Endothelial cell of umbilical vein (primary cell): Measurements from ENCODE around the gene UGT1A3. TPM values are rescaled to one million over a fixed set of nuclear protein-coding genes. Genes with fewer than 3 reads are reported as not detected.
"Not testable (repeated sequence)": the region's sequence is repeated elsewhere in the genome, so short reads cannot be mapped to it uniquely, and the experiment has no call there.

Experiments used
- BruUV-seq: library from RNA; stranded (reverse); fragments of 400-500 nt; replicated peaks from 2 replicates; lab custom pipeline; 2021; lab: Mats Ljungman, UMichigan
- CTCF ChIA-PET: fragments of 300-600, 350-600 bp; sonication (Branson Sonifier 250); formaldehyde crosslinking; loops from one replicate; lab custom pipeline; 2021; ENCODE audit warnings: antibody characterized with exemption, inconsistent platforms; lab: Charles Lee
- POLR2A ChIA-PET: fragments of 300-600, 350-600 bp; sonication (Branson Sonifier 250); formaldehyde crosslinking; loops from one replicate; lab custom pipeline; 2021; ENCODE audit warnings: antibody characterized with exemption, inconsistent platforms; lab: Charles Lee
- DNase-seq: peaks from one replicate; pipeline ENCODE4 v3.0.0-alpha.2; 2011; ENCODE audit warnings: low read depth, low spot score
- FAIRE-seq: peaks from 2 replicates; lab custom pipeline; 2011; peaks lifted over from hg19 to GRCh38; lab: Jason Lieb, UNC
- H2AFZ ChIP-seq: 2 replicates; pipeline ENCODE4 v1.6.0; 2012; ENCODE audit warnings: low read depth, low read length, control low read depth, inconsistent platforms
- H3K27ac ChIP-seq: 2 replicates; pipeline ENCODE4 v1.5.1; 2011; ENCODE audit warnings: low read depth, mild to moderate bottlenecking, control low read depth, low read length, moderate library complexity; ENCODE audit not compliant: insufficient read depth
- H3K27me3 ChIP-seq, 2 experiments: 2 replicates each; pipeline versions ENCODE4 v1.6.0 to v1.6.1; 2011; ENCODE audit warnings: low read length in 2 of 2, mixed read lengths in 1 of 2; ENCODE audit not compliant: control insufficient read depth in 2 of 2, insufficient read depth in 2 of 2
- H3K36me3 ChIP-seq, 2 experiments: 2 replicates in 1 of 2; 3 replicates in 1 of 2; pipeline ENCODE4 v1.5.1; 2011; ENCODE audit warnings: low read length in 2 of 2, mild to moderate bottlenecking in 1 of 2, moderate library complexity in 1 of 2; ENCODE audit not compliant: control insufficient read depth in 2 of 2, insufficient read depth in 2 of 2; ENCODE audit errors: extremely low read depth in 1 of 2
- H3K4me1 ChIP-seq: 3 replicates; pipeline ENCODE4 v1.5.1; 2011; ENCODE audit warnings: mild to moderate bottlenecking, low read length; ENCODE audit not compliant: control insufficient read depth, insufficient read depth; ENCODE audit errors: extremely low read depth
- H3K4me2 ChIP-seq: 2 replicates; pipeline ENCODE4 v1.6.1; 2011; ENCODE audit warnings: low read length, control low read depth, mixed read lengths; ENCODE audit not compliant: insufficient read depth
- H3K4me3 ChIP-seq, 3 experiments: fragments of 200-600 bp in 1 of 3; sonication (generic), shearing (Covaris generic) in 1 of 3; replicated peaks in 1 of 3; 2 replicates each; pipeline ENCODE4 v1.5.1; 2011 to 2016; ENCODE audit warnings: control low read depth in 3 of 3, low read length in 3 of 3, mild to moderate bottlenecking in 2 of 3, inconsistent platforms in 1 of 3, low read depth in 1 of 3, moderate library complexity in 1 of 3; ENCODE audit not compliant: insufficient read depth in 1 of 3
- H3K79me2 ChIP-seq: 2 replicates; pipeline ENCODE4 v1.6.0; 2012; ENCODE audit warnings: low read length, inconsistent platforms; ENCODE audit not compliant: control insufficient read depth, insufficient read depth
- H3K9ac ChIP-seq: replicated peaks from 2 replicates; pipeline ENCODE3; 2011; ENCODE audit warnings: low read length, control low read depth; ENCODE audit not compliant: insufficient read depth; ENCODE audit errors: extremely low read depth
- H3K9me1 ChIP-seq: replicated peaks from 3 replicates; pipeline ENCODE4 v1.6.0; 2011; ENCODE audit warnings: mild to moderate bottlenecking, low read length; ENCODE audit not compliant: control insufficient read depth, insufficient read depth; ENCODE audit errors: extremely low read depth
- H3K9me3 ChIP-seq: replicated peaks from 2 replicates; pipeline ENCODE4 v1.5.1; 2012; ENCODE audit warnings: low read length, inconsistent platforms; ENCODE audit not compliant: control insufficient read depth, insufficient read depth
- H4K20me1 ChIP-seq: replicated peaks from 2 replicates; pipeline ENCODE3; 2011; ENCODE audit warnings: mild to moderate bottlenecking, low read length; ENCODE audit not compliant: control insufficient read depth, insufficient read depth; ENCODE audit errors: extremely low read depth
- CTCF ChIP-seq, 2 donors: IDR thresholded peaks; 1 replicate in 1 of 2; 2 replicates in 1 of 2; pipeline ENCODE4 v1.5.1; 2011; ENCODE audit warnings: low read length in 2 of 2, mild to moderate bottlenecking in 2 of 2, moderate library complexity in 2 of 2, control low read depth in 1 of 2, inconsistent platforms in 1 of 2, low read depth in 1 of 2; ENCODE audit not compliant: insufficient read depth in 1 of 2; ENCODE audit errors: extremely low read depth in 1 of 2
- EZH2 ChIP-seq: IDR thresholded peaks from 2 replicates; pipeline ENCODE4 v1.6.1; 2012; ENCODE audit warnings: borderline replicate concordance, low read depth, mild to moderate bottlenecking, moderate library complexity, low read length, inconsistent platforms; ENCODE audit not compliant: severe bottlenecking
- FOS ChIP-seq: IDR thresholded peaks from 2 replicates; pipeline ENCODE4 v1.6.1; 2011; ENCODE audit warnings: mild to moderate bottlenecking, low read length, moderate library complexity, borderline replicate concordance; ENCODE audit not compliant: insufficient read depth
- GATA2 ChIP-seq: IDR thresholded peaks from 2 replicates; pipeline ENCODE4 v1.7.0; 2011; ENCODE audit warnings: low read depth, mild to moderate bottlenecking, moderate library complexity, mixed read lengths, low read length; ENCODE audit not compliant: insufficient read length, insufficient read depth
- JUN ChIP-seq: IDR thresholded peaks from 2 replicates; pipeline ENCODE4 v1.6.1; 2011; ENCODE audit warnings: borderline replicate concordance, low read depth; ENCODE audit not compliant: insufficient read length, insufficient read depth
- MYC ChIP-seq: IDR thresholded peaks from one replicate; pipeline ENCODE4 v1.6.1; 2011; ENCODE audit warnings: mild to moderate bottlenecking, low read depth, low read length
- POLR2A ChIP-seq: IDR thresholded peaks from 2 replicates; pipeline ENCODE4 v1.6.1; 2012; ENCODE audit warnings: low read depth, mild to moderate bottlenecking, control low read depth, low read length
- POLR2AphosphoS5 ChIP-seq: IDR thresholded peaks from 2 replicates; pipeline ENCODE4 v1.6.1; 2012; ENCODE audit warnings: low read depth, mild to moderate bottlenecking, control low read depth, low read length, moderate library complexity; ENCODE audit not compliant: insufficient read depth
- dilution Hi-C: fragments of 300-500 bp; cut with MboI; formaldehyde crosslinking; loops from one replicate; pipeline ENCODE4 v1.15.0; 2019; ENCODE audit warnings: low sequenced_read_pairs; ENCODE audit not compliant: extremely low pct_ligation_motif_present
- intact Hi-C: fragments of 100-400 bp; cut with micrococcal nuclease; formaldehyde crosslinking; loops from one replicate; pipeline ENCODE4 v1.10.0; 2022
- polyA plus RNA-seq, 4 experiments: library from polyadenylated mRNA; depleted of rRNA in 3 of 4; stranded (reverse) in 3 of 4; unstranded in 1 of 4; fragments of >200 nt; gene quantifications; 2 replicates each; pipeline versions ENCODE4 v1.2.1 to v1.2.3, GENCODE V29; 2011 to 2012; ENCODE audit warnings: missing spikeins in 1 of 4
- total RNA-seq: library from RNA; stranded (reverse); gene quantifications from 2 replicates; pipeline ENCODE4 v1.2.3, GENCODE V29; 2021
- TF ChIP-seq, protein P1 (sequence below): IDR thresholded peaks from 2 replicates; pipeline ENCODE4 v1.6.1; 2011; ENCODE audit not compliant: insufficient read depth, insufficient read length

UGT1A3 gene
- total and polyA plus RNA-seq, 2 donors (not counting 3 experiments of a cell fraction or from before 2014, with no cell fraction given) = not detected

DNA sequence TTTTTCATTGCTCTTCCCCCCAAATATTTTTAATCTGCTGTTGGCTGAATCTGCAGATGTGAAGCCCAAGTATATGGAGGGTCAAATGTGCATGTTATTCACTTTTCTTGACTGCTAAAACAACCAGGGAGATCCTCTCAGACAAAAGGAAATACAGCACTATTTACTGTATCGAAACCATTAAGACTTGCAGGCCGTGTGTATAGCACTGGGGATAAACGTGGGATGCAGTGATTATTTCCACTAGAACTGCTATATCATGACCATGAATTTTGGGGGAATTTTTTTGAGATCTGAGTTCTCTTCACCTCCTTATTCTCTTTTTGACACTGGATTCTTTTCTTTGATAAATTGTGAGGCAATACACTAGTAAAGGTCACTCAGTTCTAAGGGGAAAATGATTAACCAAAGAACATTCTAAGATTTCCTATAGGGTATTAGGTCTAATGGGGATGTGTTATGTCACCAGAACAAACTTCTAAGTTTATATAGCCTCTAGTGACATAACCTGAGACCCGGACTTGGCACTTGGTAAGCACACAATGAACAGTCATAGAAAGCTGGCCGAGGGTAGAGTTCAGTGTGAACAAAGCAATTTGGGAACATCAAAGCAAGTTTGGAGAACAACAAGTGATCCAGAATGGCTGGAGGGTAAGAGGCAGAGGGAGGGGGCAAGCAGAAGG, 16.4 kb downstream of the UGT1A3 start:
- Histone ChIP-seq H3K4me2 (no peak overlapping the region), H3K9ac (no peak overlapping the region), H3K36me3 (no peaks in the 10 kb centered on the region), H3K9me3 (no peaks in the 10 kb centered on the region), H3K27ac (no peak overlapping the region), H3K27me3 (peaks cover 0 to 2% of the 10 kb centered on the region in 2 experiments), H3K9me1 (no peaks in the 10 kb centered on the region), H2AFZ (no peak overlapping the region), H4K20me1 (no peaks in the 10 kb centered on the region), H3K4me1 (no peaks in the 10 kb centered on the region), H3K4me3 (no peak overlapping the region), H3K79me2 (no peaks in the 10 kb centered on the region)
- no TSS peak for BruUV-seq
- POLR2A ChIA-PET = no interaction called here
- TF ChIP-seq CTCF (IDR thresholded peaks at IDR 0.05; ENCODE audit: extremely low read depth in 1 of 2, insufficient read depth in 1 of 2, low read depth in 1 of 2, low read length in 2 of 2) (no peak), EZH2 (no peak), FOS (no peak), MYC (no peak), GATA2 (no peak), JUN (no peak), POLR2A (no peak), POLR2AphosphoS5 (no peak)
- TF ChIP-seq, protein P1, sequence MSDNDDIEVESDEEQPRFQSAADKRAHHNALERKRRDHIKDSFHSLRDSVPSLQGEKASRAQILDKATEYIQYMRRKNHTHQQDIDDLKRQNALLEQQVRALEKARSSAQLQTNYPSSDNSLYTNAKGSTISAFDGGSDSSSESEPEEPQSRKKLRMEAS = no peak
- DNase-seq = no peak
- intact Hi-C loops (no loop called here), dilution Hi-C loops (no loop called here)
- no peak for FAIRE-seq
- CTCF ChIA-PET = no interaction called here

DNA sequence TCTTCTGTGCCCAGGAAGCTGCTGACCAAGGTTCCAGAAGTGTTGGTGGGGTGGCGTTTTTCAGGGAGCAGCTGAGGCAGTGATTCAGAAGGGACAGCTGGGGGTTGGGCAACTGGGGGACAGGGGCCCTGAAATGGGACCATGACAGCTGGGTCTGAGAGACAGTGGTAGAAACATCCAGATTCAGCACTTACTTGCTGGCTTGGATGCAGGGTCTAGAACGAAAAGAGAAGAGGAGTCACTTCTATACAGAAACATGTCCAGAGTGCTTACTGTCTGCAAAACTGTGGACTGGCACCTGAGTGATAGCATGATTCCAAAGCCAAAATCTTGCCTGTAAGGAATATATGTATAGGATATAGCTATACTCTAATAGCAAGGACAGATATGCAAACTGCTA, 17.0 kb downstream of the UGT1A3 start:
- H3K27me3 ChIP-seq, H3K79me2 ChIP-seq, H3K4me2 ChIP-seq, DNase-seq, H3K4me1 ChIP-seq, H4K20me1 ChIP-seq, intact Hi-C loops, H3K36me3 ChIP-seq, H3K4me3 ChIP-seq, H3K27ac ChIP-seq, CTCF ChIA-PET, FAIRE-seq, POLR2A ChIA-PET, BruUV-seq, H2AFZ ChIP-seq, H3K9me1 ChIP-seq, dilution Hi-C loops, H3K9ac ChIP-seq, H3K9me3 ChIP-seq: not testable (repeated sequence)
